ENCODE measurements around the gene S100PBP. TPM values are rescaled to one million over a fixed set of nuclear protein-coding genes. Genes with fewer than 3 reads are reported as not detected.

S100PBP gene
- total and polyA plus RNA-seq, 9 of the 15 experiments (the other 6 are each of a cell fraction or from before 2014, with no cell fraction given), result 22.9 to 60.2 (median 32.9) TPM

DNA sequence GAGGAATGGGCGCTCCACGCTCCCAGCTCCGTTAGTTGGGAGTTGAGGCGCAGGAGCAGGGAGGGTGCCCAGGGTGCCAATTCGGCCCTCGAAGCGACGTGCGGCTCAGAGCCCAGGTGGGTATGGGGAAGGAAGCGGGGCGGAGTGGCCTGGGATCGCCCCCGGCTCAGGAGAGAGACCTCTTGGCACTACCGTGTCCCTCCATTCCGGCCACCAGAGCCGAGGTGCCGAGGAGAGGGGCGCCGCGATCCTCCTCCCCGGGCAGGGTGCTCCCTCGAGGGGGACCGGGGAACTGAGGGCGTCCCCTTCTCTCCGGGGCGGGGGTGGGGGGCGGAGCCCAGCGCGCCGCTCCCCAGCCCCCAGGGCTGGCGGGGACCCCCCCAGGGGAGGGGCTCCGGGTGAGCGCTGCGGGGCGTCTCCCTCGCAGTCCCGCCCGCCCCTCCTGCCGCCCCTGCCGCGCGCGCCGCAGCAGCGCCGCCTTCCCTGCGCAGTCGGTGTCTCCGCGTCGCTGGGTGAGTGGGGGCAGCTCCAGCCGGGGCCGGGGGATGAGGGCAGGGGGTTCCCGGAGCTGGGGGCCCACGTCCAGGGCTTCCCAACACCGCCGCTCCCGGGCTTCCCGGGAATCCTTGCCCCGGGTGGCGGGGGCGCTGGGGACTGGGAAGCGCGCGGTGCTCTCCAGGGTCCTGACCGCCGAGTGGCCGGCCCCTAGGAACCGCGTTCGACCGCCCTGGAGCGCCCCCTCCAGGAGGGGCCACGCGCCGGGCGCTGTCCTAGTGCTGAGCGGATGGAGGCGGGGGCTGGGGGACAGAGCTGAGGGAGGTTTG is 68.8 kb downstream of the S100PBP start, which contains the start of gene HPCA (continued):
- peak; percentile 64 for TF ChIP-seq KLF16 (IDR thresholded peaks at IDR 0.05)
- TF ChIP-seq, protein P1, sequence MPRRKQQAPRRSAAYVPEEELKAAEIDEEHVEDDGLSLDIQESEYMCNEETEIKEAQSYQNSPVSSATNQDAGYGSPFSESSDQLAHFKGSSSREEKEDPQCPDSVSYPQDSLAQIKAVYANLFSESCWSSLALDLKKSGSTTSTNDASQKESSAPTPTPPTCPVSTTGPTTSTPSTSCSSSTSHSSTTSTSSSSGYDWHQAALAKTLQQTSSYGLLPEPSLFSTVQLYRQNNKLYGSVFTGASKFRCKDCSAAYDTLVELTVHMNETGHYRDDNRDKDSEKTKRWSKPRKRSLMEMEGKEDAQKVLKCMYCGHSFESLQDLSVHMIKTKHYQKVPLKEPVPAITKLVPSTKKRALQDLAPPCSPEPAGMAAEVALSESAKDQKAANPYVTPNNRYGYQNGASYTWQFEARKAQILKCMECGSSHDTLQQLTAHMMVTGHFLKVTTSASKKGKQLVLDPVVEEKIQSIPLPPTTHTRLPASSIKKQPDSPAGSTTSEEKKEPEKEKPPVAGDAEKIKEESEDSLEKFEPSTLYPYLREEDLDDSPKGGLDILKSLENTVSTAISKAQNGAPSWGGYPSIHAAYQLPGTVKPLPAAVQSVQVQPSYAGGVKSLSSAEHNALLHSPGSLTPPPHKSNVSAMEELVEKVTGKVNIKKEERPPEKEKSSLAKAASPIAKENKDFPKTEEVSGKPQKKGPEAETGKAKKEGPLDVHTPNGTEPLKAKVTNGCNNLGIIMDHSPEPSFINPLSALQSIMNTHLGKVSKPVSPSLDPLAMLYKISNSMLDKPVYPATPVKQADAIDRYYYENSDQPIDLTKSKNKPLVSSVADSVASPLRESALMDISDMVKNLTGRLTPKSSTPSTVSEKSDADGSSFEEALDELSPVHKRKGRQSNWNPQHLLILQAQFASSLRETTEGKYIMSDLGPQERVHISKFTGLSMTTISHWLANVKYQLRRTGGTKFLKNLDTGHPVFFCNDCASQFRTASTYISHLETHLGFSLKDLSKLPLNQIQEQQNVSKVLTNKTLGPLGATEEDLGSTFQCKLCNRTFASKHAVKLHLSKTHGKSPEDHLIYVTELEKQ (CRISPR knock-in tag; IDR thresholded peaks at IDR 0.05), result 0 out of 2 replicates have a peak, but pooled peaks have one; percentile 23
- peak; percentile 57 for TF ChIP-seq PCBP1 (IDR thresholded peaks at IDR 0.05; ENCODE audit: low read depth, low read length, poor library complexity, severe bottlenecking)
- peak; percentile 80 for TF ChIP-seq E2F3 (CRISPR knock-in tag; IDR thresholded peaks at IDR 0.05)
- TF ChIP-seq MTF1 (CRISPR knock-in tag; IDR thresholded peaks at IDR 0.05; ENCODE audit: borderline replicate concordance), result no peak; the same call in 1 of the 2 replicates
- TF ChIP-seq, protein P2, sequence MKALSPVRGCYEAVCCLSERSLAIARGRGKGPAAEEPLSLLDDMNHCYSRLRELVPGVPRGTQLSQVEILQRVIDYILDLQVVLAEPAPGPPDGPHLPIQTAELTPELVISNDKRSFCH (CRISPR knock-in tag; IDR thresholded peaks at IDR 0.05), result no peak
- TF ChIP-seq, protein P2 (tag; IDR thresholded peaks at IDR 0.05), result no peak
- TF ChIP-seq NCOR1 (IDR thresholded peaks at IDR 0.05), result no peak
- TF ChIP-seq DNMT1 (IDR thresholded peaks at IDR 0.05), result no peak
- TF ChIP-seq STAG1 (CRISPR knock-in tag; IDR thresholded peaks at IDR 0.05; ENCODE audit: borderline replicate concordance), result peak; percentile 99
- no peak for TF ChIP-seq EZH2 (IDR thresholded peaks at IDR 0.05; ENCODE audit: borderline replicate concordance, low read depth, low read length)
- TF ChIP-seq MAFF (IDR thresholded peaks at IDR 0.05; ENCODE audit: low read length), result no peak
- TF ChIP-seq PHF20 (IDR thresholded peaks at IDR 0.05; ENCODE audit: partially characterized antibody), result no peak
- TF ChIP-seq DMBX1 (CRISPR knock-in tag; IDR thresholded peaks at IDR 0.05; ENCODE audit: borderline replicate concordance), result peak; percentile 98
- TF ChIP-seq SRSF3 (IDR thresholded peaks at IDR 0.05; ENCODE audit: insufficient read depth, low read length), result no peak
- peak; percentile 94 for TF ChIP-seq SP1 (CRISPR knock-in tag; IDR thresholded peaks at IDR 0.05)
- TF ChIP-seq SNRNP70 (optimal IDR thresholded peaks at IDR 0.05; ENCODE audit: low read depth, low read length), result no peak
- TF ChIP-seq PRMT5 (CRISPR knock-in tag; IDR thresholded peaks at IDR 0.05), result peak; percentile 99
- TF ChIP-seq ZFP1 (CRISPR knock-in tag; IDR thresholded peaks at IDR 0.05), result no peak
- no peak for TF ChIP-seq CEBPB (tag; IDR thresholded peaks at IDR 0.05)
- peak; percentile 58 for TF ChIP-seq TCF3 (CRISPR knock-in tag; IDR thresholded peaks at IDR 0.05)
- TF ChIP-seq, protein P3, sequence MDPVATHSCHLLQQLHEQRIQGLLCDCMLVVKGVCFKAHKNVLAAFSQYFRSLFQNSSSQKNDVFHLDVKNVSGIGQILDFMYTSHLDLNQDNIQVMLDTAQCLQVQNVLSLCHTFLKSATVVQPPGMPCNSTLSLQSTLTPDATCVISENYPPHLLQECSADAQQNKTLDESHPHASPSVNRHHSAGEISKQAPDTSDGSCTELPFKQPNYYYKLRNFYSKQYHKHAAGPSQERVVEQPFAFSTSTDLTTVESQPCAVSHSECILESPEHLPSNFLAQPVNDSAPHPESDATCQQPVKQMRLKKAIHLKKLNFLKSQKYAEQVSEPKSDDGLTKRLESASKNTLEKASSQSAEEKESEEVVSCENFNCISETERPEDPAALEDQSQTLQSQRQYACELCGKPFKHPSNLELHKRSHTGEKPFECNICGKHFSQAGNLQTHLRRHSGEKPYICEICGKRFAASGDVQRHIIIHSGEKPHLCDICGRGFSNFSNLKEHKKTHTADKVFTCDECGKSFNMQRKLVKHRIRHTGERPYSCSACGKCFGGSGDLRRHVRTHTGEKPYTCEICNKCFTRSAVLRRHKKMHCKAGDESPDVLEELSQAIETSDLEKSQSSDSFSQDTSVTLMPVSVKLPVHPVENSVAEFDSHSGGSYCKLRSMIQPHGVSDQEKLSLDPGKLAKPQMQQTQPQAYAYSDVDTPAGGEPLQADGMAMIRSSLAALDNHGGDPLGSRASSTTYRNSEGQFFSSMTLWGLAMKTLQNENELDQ (CRISPR knock-in tag; IDR thresholded peaks at IDR 0.05; ENCODE audit: borderline replicate concordance), result peak; percentile 99
- TF ChIP-seq GATA2 (CRISPR knock-in tag; IDR thresholded peaks at IDR 0.05), result peak; percentile 67

Data from K562 (cell line).